GM19397 (cell line): Measurements from ENCODE around the gene TNIP3.

Experiments
- ATAC-seq: cut with Tn5 transposase; IDR thresholded peaks from one replicate; pipeline ENCODE4 v1.9.1; 2021; ENCODE audit warnings: mild to moderate bottlenecking, moderate library complexity; ENCODE audit not compliant: unreplicated experiment

Gene TNIP3

GRCh38 chr4:121093261-121093660 is 70.9 kb downstream of the TNIP3 start:
- ATAC-seq = no peak

- ATAC-seq = no peak
Measured at GRCh38 chr4:121091941-121092340, 72.2 kb downstream of the TNIP3 start.

- no peak for ATAC-seq
Measured at GRCh38 chr4:121088867-121089266, 75.3 kb downstream of the TNIP3 start.
